ENCODE results near the gene LAMB3. TPM values are rescaled to one million over a fixed set of nuclear protein-coding genes. Genes with fewer than 3 reads are reported as not detected.

Gene LAMB3
- total RNA-seq, 2 experiments from 2014 or later, result 1.3 to 2.5 TPM

- H3K9me3 Mint-ChIP-seq (ENCODE audit: low read depth), result no peaks in the 10 kb centered on the region
- no peak overlapping the region for H3K4me3 Mint-ChIP-seq
- CTCF ChIA-PET, result interaction anchor here (1.4 to 1.9 kb wide), 3 partner anchors 19 to 103 kb away, joined by 4 to 7 read pairs (median 5); no protein-coding TSS in a partner anchor
- no peak overlapping the region for H3K27ac Mint-ChIP-seq
- no peaks in the 10 kb centered on the region for H3K36me3 Mint-ChIP-seq
- no peak for DNase-seq
- peaks cover 38% of the 10 kb centered on the region for H3K27me3 Mint-ChIP-seq
- H3K4me1 Mint-ChIP-seq, result peaks cover 5% of the 10 kb centered on the region
- ATAC-seq, result no peak
These were observed 62.4 kb downstream of the LAMB3 start for GRCh38 chr1:209589863-209590262.

GRCh38 chr1:209589440-209589839 is 62.8 kb downstream of the LAMB3 start:
- no peak for DNase-seq
- H3K9me3 Mint-ChIP-seq (ENCODE audit: low read depth), result no peaks in the 10 kb centered on the region
- no peak for ATAC-seq
- peaks cover 37% of the 10 kb centered on the region for H3K27me3 Mint-ChIP-seq
- H3K36me3 Mint-ChIP-seq, result no peaks in the 10 kb centered on the region
- no peak overlapping the region for H3K27ac Mint-ChIP-seq
- H3K4me1 Mint-ChIP-seq, result peaks cover 5% of the 10 kb centered on the region
- CTCF ChIA-PET, result interaction anchor here (1.2 kb wide), 1 partner anchor 38 kb away, joined by 3 read pairs; no protein-coding TSS in a partner anchor
- no peak overlapping the region for H3K4me3 Mint-ChIP-seq

- H3K36me3 Mint-ChIP-seq, result no peaks in the 10 kb centered on the region
- H3K4me3 Mint-ChIP-seq, result no peak overlapping the region
- H3K27ac Mint-ChIP-seq, result no peak overlapping the region
- H3K4me1 Mint-ChIP-seq, result peaks cover 5% of the 10 kb centered on the region
- CTCF ChIA-PET, result interaction anchor here (1.3 kb wide), 1 partner anchor 18 kb away, joined by 3 read pairs; no protein-coding TSS in a partner anchor
- peaks cover 25% of the 10 kb centered on the region for H3K27me3 Mint-ChIP-seq
- DNase-seq, result no peak
- no peak for ATAC-seq
- H3K9me3 Mint-ChIP-seq (ENCODE audit: low read depth), result no peaks in the 10 kb centered on the region
These were observed 64.4 kb downstream of the LAMB3 start for GRCh38 chr1:209587789-209588188.

- no peak for ATAC-seq
- no peak overlapping the region for H3K4me3 Mint-ChIP-seq
- H3K36me3 Mint-ChIP-seq, result no peaks in the 10 kb centered on the region
- H3K9me3 Mint-ChIP-seq (ENCODE audit: low read depth), result no peaks in the 10 kb centered on the region
- no peak for DNase-seq
- H3K27me3 Mint-ChIP-seq, result peaks cover 18% of the 10 kb centered on the region
- peaks cover 5% of the 10 kb centered on the region for H3K4me1 Mint-ChIP-seq
- CTCF ChIA-PET, result interaction anchor here (1.0 to 2.1 kb wide), 4 partner anchors 10 to 107 kb away, joined by 3 to 6 read pairs (median 4); no protein-coding TSS in a partner anchor
- H3K27ac Mint-ChIP-seq, result no peak overlapping the region
These were observed 65.9 kb downstream of the LAMB3 start for GRCh38 chr1:209586221-209586740.

GRCh38 chr1:209585672-209586071 is 66.6 kb downstream of the LAMB3 start:
- peak; percentile 23 for ATAC-seq
- Mint-ChIP-seq H3K9me3 (ENCODE audit: low read depth) (no peaks in the 10 kb centered on the region), H3K36me3 (no peaks in the 10 kb centered on the region), H3K27me3 (peaks cover 15% of the 10 kb centered on the region), H3K27ac (no peak overlapping the region), H3K4me3 (no peak overlapping the region), H3K4me1 (peaks cover 5% of the 10 kb centered on the region)
- CTCF ChIA-PET, result interaction anchor here (1.0 to 2.1 kb wide), 5 partner anchors 9 to 108 kb away, joined by 3 to 6 read pairs (median 4); no protein-coding TSS in a partner anchor
- DNase-seq, result no peak

GRCh38 chr1:209585197-209585596 is 67.0 kb downstream of the LAMB3 start:
- Mint-ChIP-seq H3K4me1 (peaks cover 5% of the 10 kb centered on the region), H3K4me3 (no peak overlapping the region), H3K36me3 (no peaks in the 10 kb centered on the region), H3K27me3 (peaks cover 12% of the 10 kb centered on the region), H3K9me3 (ENCODE audit: low read depth) (no peaks in the 10 kb centered on the region), H3K27ac (no peak overlapping the region)
- ATAC-seq (no peak), DNase-seq (no peak)
- CTCF ChIA-PET, result interaction anchor here (0.7 to 2.1 kb wide), 6 partner anchors 9 to 108 kb away, joined by 3 to 6 read pairs (median 4); no protein-coding TSS in a partner anchor

GRCh38 chr1:209584231-209584672 is 68.0 kb downstream of the LAMB3 start:
- CTCF ChIA-PET, result interaction anchor here (0.5 to 1.5 kb wide), 4 partner anchors 18 to 236 kb away, joined by 3 to 6 read pairs (median 3); no protein-coding TSS in a partner anchor
- peaks cover 5% of the 10 kb centered on the region for H3K4me1 Mint-ChIP-seq
- H3K27ac Mint-ChIP-seq, result no peak overlapping the region

GRCh38 chr1:209583408-209583807 is 68.8 kb downstream of the LAMB3 start, which contains the start of gene CAMK1G:
TSS of gene CAMK1G (plus strand) at chr1:209583714. CDS start at chr1:209594984, 11,270 bp downstream.
- CTCF ChIA-PET, result interaction anchor here (1.5 to 1.9 kb wide), 2 partner anchors 17 to 44 kb away, joined by 5 to 6 read pairs; no protein-coding TSS in a partner anchor
- peaks cover 7% of the 10 kb centered on the region for H3K27me3 Mint-ChIP-seq
- H3K9me3 Mint-ChIP-seq (ENCODE audit: low read depth), result no peaks in the 10 kb centered on the region
- no peak within 1 kb of the TSS for H3K4me3 Mint-ChIP-seq
- peaks cover 5% of the 10 kb centered on the region for H3K4me1 Mint-ChIP-seq
- DNase-seq (no peak), ATAC-seq (no peak)
- no peaks in the 10 kb centered on the region for H3K36me3 Mint-ChIP-seq
- H3K27ac Mint-ChIP-seq, result no peak within 1 kb of the TSS

More at GRCh38 chr1:209584231-209584672, 68.0 kb downstream of the LAMB3 start:
- no peak for DNase-seq
- Mint-ChIP-seq H3K4me3 (no peak overlapping the region), H3K9me3 (ENCODE audit: low read depth) (no peaks in the 10 kb centered on the region), H3K36me3 (no peaks in the 10 kb centered on the region), H3K27me3 (peaks cover 7% of the 10 kb centered on the region)
- no peak for ATAC-seq

GRCh38 chr1:209580577-209580976 is 71.6 kb downstream of the LAMB3 start:
- peaks cover 7% of the 10 kb centered on the region for H3K27me3 Mint-ChIP-seq
- peaks cover under 1% of the 10 kb centered on the region for H3K4me1 Mint-ChIP-seq
- no peaks in the 10 kb centered on the region for H3K9me3 Mint-ChIP-seq (ENCODE audit: low read depth)
- DNase-seq (no peak), ATAC-seq (no peak)
- CTCF ChIA-PET, result interaction anchor here (1.2 to 6.1 kb wide), 5 partner anchors 11 to 112 kb away, joined by 3 to 29 read pairs (median 4); no protein-coding TSS in a partner anchor
- H3K27ac Mint-ChIP-seq, result no peak overlapping the region
- H3K4me3 Mint-ChIP-seq, result no peak overlapping the region
- H3K36me3 Mint-ChIP-seq, result no peaks in the 10 kb centered on the region

- Mint-ChIP-seq H3K27ac (no peak overlapping the region), H3K36me3 (no peaks in the 10 kb centered on the region), H3K9me3 (ENCODE audit: low read depth) (no peaks in the 10 kb centered on the region), H3K27me3 (peaks cover 27% of the 10 kb centered on the region), H3K4me1 (no peaks in the 10 kb centered on the region), H3K4me3 (no peak overlapping the region)
- CTCF ChIA-PET, result interaction anchor here (0.9 to 6.1 kb wide), 21 partner anchors 8 to 171 kb away, joined by 3 to 29 read pairs (median 6); partner anchors contain the start of gene HSD11B1
- DNase-seq (no peak), ATAC-seq (no peak)
These were observed 74.9 kb downstream of the LAMB3 start for GRCh38 chr1:209577346-209577745.

- H3K9me3 Mint-ChIP-seq (ENCODE audit: low read depth), result no peaks in the 10 kb centered on the region
- CTCF ChIA-PET, result interaction anchor here (0.8 to 6.1 kb wide), 27 partner anchors 7 to 208 kb away, joined by 3 to 29 read pairs (median 4); partner anchors contain the start of genes C1orf74, HSD11B1 and TRAF3IP3
- H3K27ac Mint-ChIP-seq, result no peak overlapping the region
- ATAC-seq, result peak; percentile 95
- DNase-seq, result peak; percentile 77
- H3K4me1 Mint-ChIP-seq, result no peaks in the 10 kb centered on the region
- H3K27me3 Mint-ChIP-seq, result peaks cover 33% of the 10 kb centered on the region
- H3K4me3 Mint-ChIP-seq, result no peak overlapping the region
- H3K36me3 Mint-ChIP-seq, result no peaks in the 10 kb centered on the region
These were observed 75.6 kb downstream of the LAMB3 start for GRCh38 chr1:209576392-209577197.

GRCh38 chr1:209570743-209571142 is 81.5 kb downstream of the LAMB3 start:
- CTCF ChIA-PET, result interaction anchor here (1.3 to 3.3 kb wide), 5 partner anchors 17 to 126 kb away, joined by 3 to 16 read pairs (median 7); no protein-coding TSS in a partner anchor
- DNase-seq (no peak), ATAC-seq (no peak)
- Mint-ChIP-seq H3K27ac (no peak overlapping the region), H3K4me3 (no peak overlapping the region), H3K4me1 (peaks cover 9% of the 10 kb centered on the region), H3K36me3 (no peaks in the 10 kb centered on the region), H3K9me3 (ENCODE audit: low read depth) (no peaks in the 10 kb centered on the region), H3K27me3 (peaks cover 56% of the 10 kb centered on the region)

Data from activated CD8-positive, alpha-beta memory T cell treated with anti-CD3 and anti-CD28 coated beads, Interleukin-2, amount 10 ng/mL, durations not matched to agents 7 days and 5 days (primary cell).